HPDE6-E6E7 (cell line): Measurements from ENCODE around the gene NCOA7.
"Not testable (repeated sequence)": the region's sequence is repeated elsewhere in the genome, so short reads cannot be mapped to it uniquely, and the experiment has no call there.

Source experiments
- DNase-seq: peaks from one replicate; pipeline ENCODE4 v3.0.0; 2011; ENCODE audit warnings: missing footprints; ENCODE audit errors: extremely low spot score

Gene NCOA7

GRCh38 chr6:125836466-125836865, 45.7 kb downstream of the NCOA7 start:
- DNase-seq, result no peak

DNA sequence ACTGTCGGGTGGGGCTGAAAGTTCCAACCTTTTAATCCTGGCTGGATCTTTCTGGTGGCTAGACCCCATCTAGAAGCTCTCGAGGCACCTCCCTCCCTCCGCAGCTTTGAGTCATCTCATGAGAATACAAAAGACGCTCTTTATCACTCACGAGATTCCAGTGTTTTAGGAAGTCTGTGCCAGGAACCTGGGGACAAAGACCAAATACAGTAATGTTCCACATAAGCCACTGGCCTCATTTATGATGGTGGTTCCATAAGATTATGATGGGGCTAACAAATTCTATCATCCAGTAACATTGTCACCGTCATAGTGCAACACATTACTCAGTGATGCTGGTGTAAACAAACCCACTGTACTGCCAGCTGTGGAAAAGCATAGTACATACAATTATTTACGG, 48.7 kb downstream of the NCOA7 start:
- no peak for DNase-seq

- DNase-seq, result no peak
Observed at GRCh38 chr6:125839879-125840278, 49.1 kb downstream of the NCOA7 start.

- no peak for DNase-seq
Observed at GRCh38 chr6:125841356-125842090, 50.8 kb downstream of the NCOA7 start.

DNA sequence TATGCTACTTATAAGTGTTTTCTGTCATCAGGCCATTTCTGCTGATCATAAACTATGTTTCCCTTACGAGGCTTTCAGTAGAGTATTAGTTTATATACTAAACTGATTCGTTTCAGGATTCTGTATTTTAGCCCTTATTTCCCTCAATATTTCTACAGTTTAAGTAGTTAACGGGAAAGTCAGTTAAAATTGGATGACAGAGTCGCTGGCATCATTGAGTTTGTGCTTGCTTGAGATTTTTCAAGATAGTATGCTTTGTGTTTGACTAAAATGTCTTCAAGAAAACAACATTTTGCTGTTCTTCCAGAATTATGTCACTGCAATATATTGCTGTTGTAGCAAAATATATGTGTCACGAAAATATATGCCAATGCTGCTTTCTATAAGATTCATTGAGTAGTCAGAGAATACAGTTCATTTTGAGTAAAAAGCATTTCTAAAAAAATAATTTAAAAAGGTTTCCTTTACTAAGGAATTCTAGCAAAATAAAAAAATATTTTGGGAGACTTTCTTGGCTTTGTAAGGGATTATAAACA, 51.4 kb downstream of the NCOA7 start:
- DNase-seq, result no peak

DNA sequence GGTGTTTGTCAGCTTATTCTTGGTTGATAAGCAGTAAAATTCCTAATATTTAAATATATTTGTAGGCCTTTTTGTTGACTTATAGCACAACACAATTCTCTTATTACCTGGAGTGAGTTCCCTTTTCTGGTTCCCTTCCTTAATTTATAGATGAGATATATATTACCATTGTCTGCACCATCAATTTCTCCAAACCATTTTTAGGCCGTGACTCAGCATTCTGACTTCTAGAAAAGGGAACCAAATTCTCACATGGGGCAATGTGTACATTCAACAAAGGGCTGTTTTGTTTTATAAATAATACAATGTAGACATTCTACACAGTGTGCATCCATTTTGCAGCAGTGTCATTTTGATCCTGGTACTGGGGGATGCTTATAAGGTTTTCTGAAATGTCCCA, 52.8 kb downstream of the NCOA7 start:
- DNase-seq, result no peak

DNA sequence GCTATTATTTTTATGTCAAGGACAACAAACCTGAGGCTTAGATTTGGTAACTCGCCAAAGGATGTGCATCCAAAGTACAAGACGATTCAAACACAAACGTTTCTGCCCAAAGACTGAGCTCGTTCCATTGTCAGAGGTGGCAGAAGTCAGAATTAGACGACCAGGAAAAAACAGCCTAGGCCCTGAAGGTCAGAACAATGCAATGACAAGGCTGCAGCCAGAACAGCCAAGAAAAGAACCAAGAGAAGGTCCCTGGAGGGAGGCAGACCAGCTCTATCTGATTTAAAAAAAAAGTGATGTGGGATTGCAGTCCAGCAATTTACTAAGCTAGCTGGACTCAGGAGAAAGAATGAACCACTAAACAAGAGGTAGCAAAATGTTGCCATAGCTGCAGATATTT, 54.2 kb downstream of the NCOA7 start:
- no peak for DNase-seq

DNA sequence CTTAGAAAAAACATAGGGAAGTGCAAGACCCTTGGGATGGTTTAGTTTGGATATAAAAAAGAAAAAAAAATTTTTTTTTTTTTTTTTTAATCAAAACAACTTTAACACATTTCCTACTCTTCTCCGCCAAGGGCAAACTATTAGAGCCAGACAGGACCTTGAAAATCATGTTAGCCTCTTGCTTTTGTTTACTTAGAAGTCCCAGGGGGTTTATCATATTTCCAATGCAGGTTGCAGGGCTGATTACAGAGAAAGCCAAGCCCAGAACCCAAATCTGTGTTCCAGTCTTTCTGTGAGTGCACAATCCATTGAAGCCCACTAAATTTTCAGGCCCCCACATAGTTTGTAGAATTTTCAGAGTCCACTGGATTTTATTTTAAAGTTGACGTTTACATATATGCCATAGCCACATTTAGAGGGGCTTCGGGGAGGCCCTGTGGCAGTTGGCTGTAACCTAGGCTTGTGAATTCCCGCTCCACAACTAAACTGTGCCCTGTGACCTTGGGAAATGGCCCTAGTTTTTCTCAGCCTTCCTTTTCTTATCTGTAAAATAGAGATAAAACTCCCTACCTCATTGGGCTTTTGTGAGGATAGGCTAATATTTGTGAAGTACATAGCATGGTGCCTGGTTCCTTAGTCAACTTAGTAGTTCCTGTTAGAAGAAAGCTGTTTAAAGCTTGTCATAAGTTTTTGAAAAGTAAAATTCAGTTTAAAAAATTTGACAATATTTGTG, 55.7 kb downstream of the NCOA7 start:
- no peak for DNase-seq

GRCh38 chr6:125848286-125848685, 57.5 kb downstream of the NCOA7 start:
- DNase-seq, result not testable (repeated sequence)

GRCh38 chr6:125850361-125850760, 59.6 kb downstream of the NCOA7 start:
- no peak for DNase-seq

DNA sequence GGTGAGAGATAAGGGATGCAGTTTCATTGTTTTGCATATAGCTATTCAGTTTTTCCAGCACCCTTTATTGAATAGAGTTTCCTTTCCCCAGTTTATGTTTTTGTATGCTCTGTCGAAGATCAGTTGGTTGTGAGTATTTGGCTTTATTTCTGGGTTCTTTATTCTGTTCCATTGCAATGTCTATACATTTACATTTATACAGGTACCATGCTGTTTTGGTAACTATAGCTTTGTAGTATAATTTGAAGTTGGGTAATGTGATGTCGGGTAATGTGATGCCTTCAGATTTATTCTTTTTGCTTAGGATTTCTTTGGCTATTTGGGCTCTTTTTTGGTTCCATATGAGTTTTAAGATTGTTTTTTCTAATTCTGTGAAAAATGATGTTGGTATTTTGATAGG, 61.8 kb downstream of the NCOA7 start:
- no peak for DNase-seq

GRCh38 chr6:125853168-125853567, 62.4 kb downstream of the NCOA7 start:
- no peak for DNase-seq

GRCh38 chr6:125853756-125854155, 63.0 kb downstream of the NCOA7 start:
- no peak for DNase-seq

- DNase-seq, result no peak
Observed at GRCh38 chr6:125854355-125854754, 63.6 kb downstream of the NCOA7 start.

- no peak for DNase-seq
Observed at GRCh38 chr6:125855783-125856182, 65.0 kb downstream of the NCOA7 start.

GRCh38 chr6:125857846-125858245, 67.1 kb downstream of the NCOA7 start:
- DNase-seq, result no peak

GRCh38 chr6:125858427-125859320, 67.9 kb downstream of the NCOA7 start:
- DNase-seq, result peak; percentile 80

DNA sequence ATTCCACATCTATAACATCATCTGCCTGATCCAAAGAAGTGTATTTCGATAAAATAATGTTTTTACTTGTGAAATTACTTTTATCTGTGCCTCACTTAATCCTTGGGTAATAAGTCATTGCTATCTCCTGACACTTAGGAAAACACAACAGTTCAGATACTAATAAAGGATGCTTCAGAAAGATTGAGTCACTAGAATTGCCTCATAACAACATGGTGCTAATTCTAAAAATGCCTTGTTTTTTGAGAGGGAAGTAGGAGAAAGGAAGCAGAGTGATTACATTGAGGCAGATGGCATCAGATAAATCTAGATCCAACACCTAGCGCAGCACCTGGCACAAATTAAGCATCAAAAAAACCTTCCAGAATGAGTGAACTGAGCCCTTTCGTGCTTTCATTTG, 69.0 kb downstream of the NCOA7 start:
- no peak for DNase-seq

- no peak for DNase-seq
Observed at GRCh38 chr6:125863023-125863422, 72.3 kb downstream of the NCOA7 start.

DNA sequence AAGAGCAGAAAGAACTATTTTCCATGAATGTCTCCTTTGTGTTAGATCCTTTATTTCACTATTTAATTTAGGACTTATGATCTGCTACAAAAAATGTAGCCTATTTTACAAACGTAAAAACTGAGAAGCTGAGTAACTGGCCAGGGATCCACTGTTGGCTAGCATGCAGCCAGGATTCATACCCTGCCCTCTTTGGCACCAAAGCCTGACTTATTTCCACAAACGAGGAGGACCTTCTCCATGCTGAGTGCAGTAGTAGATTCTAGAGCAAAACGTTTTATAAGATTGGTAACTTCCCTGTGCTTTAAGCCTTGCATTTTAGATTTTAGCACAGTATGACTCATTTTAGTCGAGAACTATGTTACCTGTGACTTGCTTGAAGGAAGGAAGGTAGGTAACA, 74.3 kb downstream of the NCOA7 start:
- no peak for DNase-seq

- no peak for DNase-seq
Observed at GRCh38 chr6:125866433-125866832, 75.7 kb downstream of the NCOA7 start.

DNA sequence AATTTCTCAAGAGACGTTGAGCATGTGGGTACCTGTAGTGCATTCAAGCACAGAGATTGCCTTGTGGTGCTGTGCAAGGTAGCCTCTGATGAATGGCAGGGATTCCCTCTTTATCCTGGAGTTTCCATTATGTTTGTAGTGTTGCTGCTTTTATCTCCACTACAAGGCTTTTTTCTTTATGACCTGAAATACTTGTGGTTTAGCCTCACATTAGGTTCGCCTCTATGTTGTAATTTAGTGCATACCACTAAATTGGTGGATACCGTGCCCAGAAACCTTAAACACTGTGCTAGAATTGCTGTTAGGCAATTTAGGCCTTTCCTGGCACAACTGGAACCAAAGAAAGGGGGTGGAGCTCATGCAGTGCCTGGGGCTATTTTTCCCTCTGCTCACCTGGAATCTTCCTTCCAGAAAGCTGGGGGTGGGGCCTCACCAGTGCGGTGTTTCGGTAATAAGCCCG, 76.8 kb downstream of the NCOA7 start:
- DNase-seq, result peak; percentile 71
